ENCODE data around the gene ZNF775. TPM values are rescaled to one million over a fixed set of nuclear protein-coding genes. Genes with fewer than 3 reads are reported as not detected.

ZNF775 gene
- total and polyA plus RNA-seq, 5 donors: 4.5 to 6.5 (median 5.7) TPM

DNA sequence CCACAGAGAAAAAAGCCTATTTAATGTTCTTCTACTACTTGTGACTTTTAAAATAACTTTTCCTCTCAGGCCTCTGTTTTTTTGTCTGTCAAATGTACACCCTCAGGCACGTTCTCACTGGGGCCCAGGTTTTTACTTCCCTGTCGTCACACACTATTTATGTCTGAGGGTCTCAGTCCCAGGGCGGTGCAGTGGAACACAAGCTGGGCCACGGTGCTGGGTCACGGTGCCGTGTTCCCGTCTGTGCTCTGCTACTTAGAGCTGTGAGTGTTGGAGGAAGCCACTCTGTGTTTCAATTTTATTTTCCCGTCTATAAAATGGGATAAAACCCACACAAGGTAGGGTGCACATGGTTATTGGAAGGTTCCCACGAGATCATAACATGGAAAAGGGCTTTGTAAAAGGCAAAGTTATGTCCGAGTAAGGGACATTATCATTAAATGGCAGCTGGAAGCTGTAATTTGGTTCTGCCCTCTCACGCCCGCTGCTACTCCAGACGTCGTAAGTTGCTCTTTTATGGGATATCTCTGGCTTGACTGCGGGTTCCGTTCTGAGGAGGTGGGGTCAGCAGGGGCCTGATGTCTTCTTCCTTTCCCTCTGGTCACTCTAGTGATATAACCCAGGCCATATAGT lies 25.2 kb downstream of the ZNF775 start:
- H3K27ac ChIP-seq (ENCODE audit: low read length): peak overlapping the region; percentile 77
- no peaks in the 10 kb centered on the region for H3K9me3 ChIP-seq (ENCODE audit: control insufficient read depth, low read length)
- peak overlapping the region; percentile 75 for H3K4me3 ChIP-seq (ENCODE audit: low read length)
- no peak for DNase-seq
- no peaks in the 10 kb centered on the region for H3K27me3 ChIP-seq (ENCODE audit: control insufficient read depth, insufficient read depth)
- peak; percentile 8 to 38 for ATAC-seq
- H3K4me1 ChIP-seq (ENCODE audit: control insufficient read depth, insufficient read depth, low read length): peaks cover 10% of the 10 kb centered on the region
- WGBS: 31% methylated on average over 16 of the region's 16 CpGs
- intact Hi-C loops (cut with DNase I): loop anchor here in 3 of 4 donors (5.0 to 10.0 kb wide), 2 partner anchors 37 to 49 kb away; partner anchors contain the start of gene REPIN1 (in 1 of the 3)

- intact Hi-C loops (cut with DNase I): loop anchor here in 3 of 4 donors (5.0 to 10.0 kb wide), 2 partner anchors 38 to 50 kb away; partner anchors contain the start of gene REPIN1 (in 1 of the 3)
- Histone ChIP-seq H3K4me3 (ENCODE audit: low read length) (peak overlapping the region; percentile 75), H3K27me3 (ENCODE audit: control insufficient read depth, insufficient read depth) (no peaks in the 10 kb centered on the region), H3K9me3 (ENCODE audit: control insufficient read depth, low read length) (no peaks in the 10 kb centered on the region), H3K27ac (ENCODE audit: low read length) (peak overlapping the region; percentile 85), H3K4me1 (ENCODE audit: control insufficient read depth, insufficient read depth, low read length) (peaks cover 10% of the 10 kb centered on the region)
- WGBS: under 1% methylated on average over 86 of the region's 86 CpGs
- DNase-seq (peak; percentile 92 to 97 (median 96)), ATAC-seq (peak; percentile 94 to 96)
Measured at GRCh38 chr7:150404805-150405583, 25.9 kb downstream of the ZNF775 start.

DNA sequence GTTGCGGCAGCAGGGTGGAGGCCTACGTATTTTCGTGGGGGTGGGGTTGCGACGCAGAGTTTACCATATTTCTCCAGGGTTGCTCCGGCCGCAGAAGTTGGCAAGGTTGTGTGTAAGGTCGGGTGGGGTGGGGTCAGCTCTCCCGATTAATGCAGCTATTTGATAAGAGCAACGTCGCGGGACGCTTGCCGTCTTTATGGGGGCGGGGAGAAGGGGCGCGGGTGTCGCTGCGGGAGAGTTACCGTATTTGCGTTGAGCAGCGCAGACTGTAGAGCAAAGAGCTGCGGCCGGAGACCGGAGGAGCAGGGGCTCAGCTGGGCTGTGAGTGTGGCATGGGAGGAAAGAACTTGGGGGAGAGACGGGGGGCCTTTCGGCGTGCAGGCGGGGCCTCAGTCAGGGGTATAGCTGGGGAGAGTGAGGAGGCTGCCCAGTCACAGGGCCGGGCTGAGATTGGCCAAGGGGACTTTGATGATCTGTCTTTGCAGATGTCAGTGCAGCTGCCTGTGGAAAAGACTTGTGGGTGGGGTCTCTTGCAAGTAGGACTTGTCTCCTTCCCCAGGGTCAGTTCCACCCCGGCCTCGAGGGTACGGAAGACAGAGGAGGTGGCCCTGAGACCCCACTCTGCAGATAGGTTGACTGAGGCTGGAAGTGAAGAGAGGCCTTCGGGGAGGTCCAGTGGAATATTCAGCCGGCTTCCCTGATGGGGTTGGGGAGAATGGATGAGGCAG lies 26.6 kb downstream of the ZNF775 start:
- Histone ChIP-seq H3K9me3 (ENCODE audit: control insufficient read depth, low read length) (no peaks in the 10 kb centered on the region), H3K4me3 (ENCODE audit: low read length) (peak overlapping the region; percentile 75), H3K27ac (ENCODE audit: low read length) (peak overlapping the region; percentile 85), H3K27me3 (ENCODE audit: control insufficient read depth, insufficient read depth) (no peaks in the 10 kb centered on the region), H3K4me1 (ENCODE audit: control insufficient read depth, insufficient read depth, low read length) (peaks cover 10% of the 10 kb centered on the region)
- peak; percentile 46 to 50 for ATAC-seq
- WGBS: 8% methylated on average over 35 of the region's 35 CpGs
- intact Hi-C loops (cut with DNase I): loop anchor here in 2 of 4 donors (10.0 kb wide), 1 partner anchor 51 kb away; no protein-coding TSS in a partner anchor
- peak in 1 of 3 donors; percentile 78 for DNase-seq

DNA sequence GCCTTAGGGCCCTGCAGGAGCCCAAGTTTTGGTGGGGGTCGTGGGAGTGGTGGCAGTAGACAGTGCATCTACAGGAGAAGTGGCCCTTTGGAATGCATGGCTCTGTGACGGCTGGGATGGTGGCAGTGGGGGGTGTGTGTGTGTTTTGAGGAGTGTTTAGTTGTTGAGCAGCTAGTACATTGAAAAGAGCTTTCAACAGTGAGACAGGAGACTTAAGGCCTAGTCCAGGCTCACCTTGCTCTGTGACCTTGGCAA lies 27.1 kb downstream of the ZNF775 start:
- intact Hi-C loops (cut with DNase I): loop anchor here in 2 of 4 donors (10.0 kb wide), 1 partner anchor 51 kb away; no protein-coding TSS in a partner anchor
- DNase-seq: no peak
- 13% methylated on average over 2 of the region's 2 CpGs for WGBS
- no peak overlapping the region for H3K4me3 ChIP-seq (ENCODE audit: low read length)
- H3K27me3 ChIP-seq (ENCODE audit: control insufficient read depth, insufficient read depth): no peaks in the 10 kb centered on the region
- H3K9me3 ChIP-seq (ENCODE audit: control insufficient read depth, low read length): no peaks in the 10 kb centered on the region
- ATAC-seq: no peak
- peak overlapping the region; percentile 85 for H3K27ac ChIP-seq (ENCODE audit: low read length)
- peaks cover 10% of the 10 kb centered on the region for H3K4me1 ChIP-seq (ENCODE audit: control insufficient read depth, insufficient read depth, low read length)

- H3K4me1 ChIP-seq (ENCODE audit: control insufficient read depth, insufficient read depth, low read length): peaks cover 10% of the 10 kb centered on the region
- H3K27me3 ChIP-seq (ENCODE audit: control insufficient read depth, insufficient read depth): no peaks in the 10 kb centered on the region
- intact Hi-C loops (cut with DNase I): loop anchor here in 2 of 4 donors (10.0 kb wide), 1 partner anchor 52 kb away; no protein-coding TSS in a partner anchor
- no peaks in the 10 kb centered on the region for H3K9me3 ChIP-seq (ENCODE audit: control insufficient read depth, low read length)
- peak overlapping the region; percentile 85 for H3K27ac ChIP-seq (ENCODE audit: low read length)
- no peak overlapping the region for H3K4me3 ChIP-seq (ENCODE audit: low read length)
- WGBS: 50% methylated on average over 10 of the region's 10 CpGs
- DNase-seq (no peak), ATAC-seq (no peak)
Measured at GRCh38 chr7:150406567-150407421, 27.7 kb downstream of the ZNF775 start.

DNA sequence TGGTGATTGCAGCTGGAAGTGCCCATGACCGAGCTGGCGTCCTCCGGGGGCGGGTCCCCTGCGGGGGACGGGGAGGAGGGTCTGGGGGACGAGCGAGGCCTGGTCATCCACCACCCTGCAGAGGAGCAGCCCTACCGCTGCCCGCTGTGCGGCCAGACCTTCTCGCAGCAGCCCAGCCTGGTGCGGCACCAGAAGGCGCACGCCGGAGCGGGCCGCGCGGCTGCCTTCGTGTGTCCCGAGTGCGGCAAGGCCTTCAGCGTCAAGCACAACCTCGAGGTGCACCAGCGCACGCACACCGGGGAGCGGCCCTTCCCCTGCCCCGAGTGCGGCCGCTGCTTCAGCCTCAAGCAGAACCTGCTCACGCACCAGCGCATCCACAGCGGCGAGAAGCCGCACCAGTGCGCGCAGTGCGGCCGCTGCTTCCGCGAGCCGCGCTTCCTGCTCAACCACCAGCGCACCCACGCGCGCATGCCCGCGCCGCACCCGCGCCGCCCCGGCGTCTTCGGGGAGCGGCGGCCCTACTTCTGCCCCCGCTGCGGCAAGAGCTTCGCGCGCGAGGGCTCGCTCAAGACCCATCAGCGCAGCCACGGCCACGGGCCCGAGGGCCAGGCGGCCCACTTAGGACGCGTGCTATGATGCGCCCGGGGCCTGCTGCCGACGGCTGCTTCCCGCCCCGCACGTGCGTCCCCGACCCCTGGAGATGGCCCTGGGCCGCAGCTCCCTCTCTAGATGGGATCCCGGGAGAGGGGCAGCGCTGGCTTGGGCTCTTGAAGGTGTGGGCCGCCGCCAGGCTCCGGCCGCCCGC lies 28.7 kb downstream of the ZNF775 start:
- DNase-seq (peak in 1 of 3 donors; percentile 62), ATAC-seq (no peak)
- no peak overlapping the region for H3K4me3 ChIP-seq (ENCODE audit: low read length)
- H3K27me3 ChIP-seq (ENCODE audit: control insufficient read depth, insufficient read depth): no peaks in the 10 kb centered on the region
- no peaks in the 10 kb centered on the region for H3K9me3 ChIP-seq (ENCODE audit: control insufficient read depth, low read length)
- intact Hi-C loops (cut with DNase I): loop anchor here in 2 of 4 donors (10.0 kb wide), 1 partner anchor 53 kb away; no protein-coding TSS in a partner anchor
- WGBS: 93% methylated on average over 91 of the region's 91 CpGs
- H3K27ac ChIP-seq (ENCODE audit: low read length): no peak overlapping the region
- H3K4me1 ChIP-seq (ENCODE audit: control insufficient read depth, insufficient read depth, low read length): peaks cover 10% of the 10 kb centered on the region

DNA sequence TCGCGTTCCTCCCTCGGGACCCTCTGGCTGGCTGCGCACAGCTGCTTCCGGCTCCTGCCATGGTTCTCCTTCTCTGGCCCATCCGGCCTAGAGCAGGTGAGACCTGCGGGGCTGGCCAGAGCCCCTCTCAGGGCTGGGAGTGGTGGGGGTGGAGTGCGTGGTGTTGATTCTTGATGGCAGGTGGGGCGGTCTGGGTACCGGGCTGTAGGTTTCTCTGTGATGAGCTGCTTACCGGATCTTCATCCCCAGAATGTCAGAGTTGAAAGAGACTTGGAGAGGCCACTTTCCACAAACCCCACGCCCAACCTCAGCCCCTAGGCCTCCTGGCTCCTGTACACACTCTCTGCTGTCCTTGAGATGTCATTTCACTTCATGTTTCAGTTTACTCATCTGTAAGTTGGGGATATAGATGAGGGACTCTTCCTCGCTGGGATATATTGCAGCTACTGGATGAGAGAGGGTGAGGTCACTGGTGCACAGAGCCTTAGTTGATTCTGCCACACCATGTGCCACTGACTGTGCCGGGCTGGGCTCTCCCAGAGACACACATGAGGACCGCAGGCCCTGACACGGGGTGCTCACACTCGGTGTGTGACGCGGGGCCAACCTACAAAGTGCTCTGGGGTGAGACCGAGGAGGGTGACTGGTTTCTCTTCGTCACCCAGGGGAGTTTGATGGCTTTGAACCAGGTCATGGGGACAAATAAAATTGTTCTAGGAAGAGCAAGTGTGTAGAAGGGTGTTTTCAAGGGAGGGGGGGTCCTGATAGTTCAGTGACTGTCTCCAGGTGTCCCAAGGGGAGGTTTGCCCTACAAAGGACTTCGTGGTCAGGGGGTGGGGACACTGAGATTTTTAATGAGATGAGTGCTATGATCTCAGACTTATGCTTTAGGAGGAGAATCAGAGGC lies 29.5 kb downstream of the ZNF775 start:
- ATAC-seq (no peak), DNase-seq (no peak)
- peaks cover 10% of the 10 kb centered on the region for H3K4me1 ChIP-seq (ENCODE audit: control insufficient read depth, insufficient read depth, low read length)
- H3K4me3 ChIP-seq (ENCODE audit: low read length): no peak overlapping the region
- H3K27ac ChIP-seq (ENCODE audit: low read length): no peak overlapping the region
- intact Hi-C loops (cut with DNase I): loop anchor here in 2 of 4 donors (10.0 kb wide), 1 partner anchor 54 kb away; no protein-coding TSS in a partner anchor
- 88% methylated on average over 22 of the region's 22 CpGs for WGBS
- no peaks in the 10 kb centered on the region for H3K27me3 ChIP-seq (ENCODE audit: control insufficient read depth, insufficient read depth)
- no peaks in the 10 kb centered on the region for H3K9me3 ChIP-seq (ENCODE audit: control insufficient read depth, low read length)

DNA sequence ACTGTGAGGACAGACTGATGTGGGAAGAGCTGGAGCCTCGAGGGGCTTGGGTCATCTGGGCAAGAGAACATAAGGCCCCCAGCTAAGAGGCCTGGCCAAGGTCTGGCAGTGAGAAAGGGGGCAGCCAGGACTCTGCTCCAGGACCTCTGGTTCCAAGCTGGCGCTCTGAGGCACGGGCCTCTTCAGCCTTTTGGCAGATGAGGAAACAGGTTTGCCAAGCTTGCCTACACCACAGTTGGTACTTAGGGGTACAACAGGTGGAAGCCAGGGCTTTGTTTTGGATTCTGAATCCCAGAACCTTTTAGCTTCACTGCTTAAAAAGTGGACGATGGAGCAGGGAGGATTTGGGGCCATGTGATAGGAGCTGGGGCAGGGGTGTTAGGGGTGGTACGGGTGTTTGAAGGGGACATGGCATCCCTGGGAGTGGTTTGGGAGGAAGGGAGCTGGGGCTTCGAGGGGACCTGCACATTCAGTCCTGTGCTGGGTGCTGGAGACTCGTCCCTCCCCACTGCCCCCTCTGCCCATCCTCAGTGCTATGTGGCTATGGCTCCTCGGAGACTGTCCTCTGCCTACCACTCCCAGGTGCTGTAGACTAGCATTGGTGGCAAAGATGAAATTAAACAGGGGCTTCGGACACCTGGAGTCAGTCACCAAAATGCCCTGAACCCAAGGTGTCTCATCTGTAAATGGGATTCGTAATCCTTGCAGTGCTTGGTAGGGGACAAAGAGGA lies 30.3 kb downstream of the ZNF775 start:
- no peak overlapping the region for H3K27ac ChIP-seq (ENCODE audit: low read length)
- H3K9me3 ChIP-seq (ENCODE audit: control insufficient read depth, low read length): no peaks in the 10 kb centered on the region
- no peak for ATAC-seq
- H3K4me3 ChIP-seq (ENCODE audit: low read length): no peak overlapping the region
- intact Hi-C loops (cut with DNase I): loop anchor here in 2 of 4 donors (10.0 kb wide), 1 partner anchor 55 kb away; no protein-coding TSS in a partner anchor
- peaks cover 7% of the 10 kb centered on the region for H3K4me1 ChIP-seq (ENCODE audit: control insufficient read depth, insufficient read depth, low read length)
- no peaks in the 10 kb centered on the region for H3K27me3 ChIP-seq (ENCODE audit: control insufficient read depth, insufficient read depth)
- WGBS: 79% methylated on average over 10 of the region's 10 CpGs
- no peak for DNase-seq

Measured in right cardiac atrium (tissue), 5 donors.